ENCODE measurements around the gene ACSM6. TPM values are rescaled to one million over a fixed set of nuclear protein-coding genes. Genes with fewer than 3 reads are reported as not detected.
A peak's percentile ranks its signal among the peaks of the same experiment; 100 is the strongest.
"Not testable (repeated sequence)": the region's sequence is repeated elsewhere in the genome, so short reads cannot be mapped to it uniquely, and the experiment has no call there.

ACSM6 gene
- polyA plus RNA-seq, 1 donor (not counting 4 experiments of a cell fraction or from before 2014, with no cell fraction given), result not detected

- no peak for FAIRE-seq
- no peak overlapping the region for H2AFZ ChIP-seq (ENCODE audit: control insufficient read depth, low read length)
- dilution Hi-C loops (cut with MboI; ENCODE audit: extremely low pct_ligation_motif_present, low sequenced_read_pairs), result no loop called here
These were observed 31.1 kb downstream of the ACSM6 start for GRCh38 chr10:95225136-95225535.

GRCh38 chr10:95228934-95229723 lies 35.1 kb downstream of the ACSM6 start:
- H4K20me1 ChIP-seq (ENCODE audit: control insufficient read depth, extremely low read depth, insufficient read depth, low read length); H3K4me3 ChIP-seq (ENCODE audit: control insufficient read depth in 2 of 3, extremely low read depth in 1 of 3, insufficient read depth in 2 of 3, low read depth in 1 of 3, low read length in 3 of 3); H3K36me3 ChIP-seq (ENCODE audit: control insufficient read depth in 2 of 2, extremely low read depth in 1 of 2, insufficient read depth in 2 of 2, low read length in 2 of 2); H3K9me3 ChIP-seq (ENCODE audit: control insufficient read depth, low read depth, low read length); H2AFZ ChIP-seq (ENCODE audit: control insufficient read depth, low read length); FAIRE-seq; H3K79me2 ChIP-seq (ENCODE audit: control insufficient read depth, insufficient read depth, low read length); H3K27me3 ChIP-seq (ENCODE audit: control insufficient read depth, extremely low read depth, insufficient read depth, low read length); H3K9me1 ChIP-seq (ENCODE audit: control insufficient read depth, extremely low read depth, insufficient read depth, low read length); DNase-seq (ENCODE audit: low read depth, low spot score); dilution Hi-C loops (cut with MboI; ENCODE audit: extremely low pct_ligation_motif_present, low sequenced_read_pairs): not testable (repeated sequence)
- Histone ChIP-seq H3K9ac (ENCODE audit: control insufficient read depth, extremely low read depth, insufficient read depth, low read length) (peak overlapping the region; percentile 67), H3K4me1 (ENCODE audit: control insufficient read depth, extremely low read depth, insufficient read depth, low read length) (peaks cover 27% of the 10 kb centered on the region), H3K4me2 (ENCODE audit: control insufficient read depth, extremely low read depth, insufficient read depth, low read depth, low read length) (peak overlapping the region; percentile 75), H3K27ac (ENCODE audit: control insufficient read depth, insufficient read depth, low read length) (peak overlapping the region; percentile 88)

More at GRCh38 chr10:95225136-95225535, 31.1 kb downstream of the ACSM6 start:
- Histone ChIP-seq H4K20me1 (ENCODE audit: control insufficient read depth, extremely low read depth, insufficient read depth, low read length) (no peaks in the 10 kb centered on the region), H3K27me3 (ENCODE audit: control insufficient read depth, extremely low read depth, insufficient read depth, low read length) (no peaks in the 10 kb centered on the region), H3K9me3 (ENCODE audit: control insufficient read depth, low read depth, low read length) (no peaks in the 10 kb centered on the region), H3K4me1 (ENCODE audit: control insufficient read depth, extremely low read depth, insufficient read depth, low read length) (peaks cover 19% of the 10 kb centered on the region), H3K4me2 (ENCODE audit: control insufficient read depth, extremely low read depth, insufficient read depth, low read depth, low read length) (no peak overlapping the region), H3K27ac (ENCODE audit: control insufficient read depth, insufficient read depth, low read length) (no peak overlapping the region), H3K4me3 (ENCODE audit: control insufficient read depth in 2 of 3, extremely low read depth in 1 of 3, insufficient read depth in 2 of 3, low read depth in 1 of 3, low read length in 3 of 3) (no peak overlapping the region), H3K9ac (ENCODE audit: control insufficient read depth, extremely low read depth, insufficient read depth, low read length) (no peak overlapping the region), H3K9me1 (ENCODE audit: control insufficient read depth, extremely low read depth, insufficient read depth, low read length) (no peaks in the 10 kb centered on the region), H3K36me3 (ENCODE audit: control insufficient read depth in 2 of 2, extremely low read depth in 1 of 2, insufficient read depth in 2 of 2, low read length in 2 of 2) (no peaks in the 10 kb centered on the region), H3K79me2 (ENCODE audit: control insufficient read depth, insufficient read depth, low read length) (no peaks in the 10 kb centered on the region)
- no peak for TF ChIP-seq EZH2 (IDR thresholded peaks at IDR 0.05; ENCODE audit: low read length)
- TF ChIP-seq CTCF (optimal IDR thresholded peaks at IDR 0.05 in 1 of 3, IDR thresholded peaks at IDR 0.05 in 1 of 3, conservative IDR thresholded peaks at IDR 0.05 in 1 of 3; ENCODE audit: extremely low read depth in 1 of 3, insufficient read depth in 2 of 3, low read length in 3 of 3), result peak in 2 of 3 experiments; percentile 4 to 13
- DNase-seq (ENCODE audit: low read depth, low spot score), result no peak
